GM19452 (cell line): ENCODE measurements around the gene TCTN1.
"Not testable (repeated sequence)": the region's sequence is repeated elsewhere in the genome, so short reads cannot be mapped to it uniquely, and the experiment has no call there.

Experiments
- ATAC-seq: cut with Tn5 transposase; IDR thresholded peaks from one replicate; pipeline ENCODE4 v1.9.1; 2021; ENCODE audit not compliant: unreplicated experiment

TCTN1 gene

GRCh38 chr12:110585231-110585799 lies 28.6 kb upstream of the TCTN1 start:
- ATAC-seq = no peak

DNA sequence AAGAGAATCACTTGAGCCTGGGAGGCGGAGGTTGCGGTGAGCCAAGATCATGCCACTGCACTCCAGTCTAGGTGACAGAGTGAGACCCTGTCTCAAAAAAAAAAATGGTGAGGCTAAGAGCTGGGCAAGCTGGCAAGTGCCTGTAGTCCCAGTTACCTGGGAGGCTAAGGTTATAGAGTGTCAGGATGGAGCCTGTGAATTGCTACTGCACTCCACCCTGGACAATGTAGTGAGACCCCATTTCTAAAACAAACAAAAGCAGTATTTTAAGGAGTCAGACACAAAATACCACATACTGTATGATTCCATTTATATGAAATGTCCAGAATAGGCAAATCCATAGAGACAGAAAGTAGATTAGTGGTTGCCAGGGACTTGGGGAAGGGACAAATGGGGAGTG lies 26.8 kb upstream of the TCTN1 start:
- ATAC-seq = not testable (repeated sequence)

GRCh38 chr12:110590059-110590458 lies 23.9 kb upstream of the TCTN1 start:
- ATAC-seq = no peak

- peak; percentile 81 for ATAC-seq
Observed at GRCh38 chr12:110590806-110591326, 23.1 kb upstream of the TCTN1 start.

- ATAC-seq = no peak
Observed at GRCh38 chr12:110591451-110592051, 22.4 kb upstream of the TCTN1 start.

DNA sequence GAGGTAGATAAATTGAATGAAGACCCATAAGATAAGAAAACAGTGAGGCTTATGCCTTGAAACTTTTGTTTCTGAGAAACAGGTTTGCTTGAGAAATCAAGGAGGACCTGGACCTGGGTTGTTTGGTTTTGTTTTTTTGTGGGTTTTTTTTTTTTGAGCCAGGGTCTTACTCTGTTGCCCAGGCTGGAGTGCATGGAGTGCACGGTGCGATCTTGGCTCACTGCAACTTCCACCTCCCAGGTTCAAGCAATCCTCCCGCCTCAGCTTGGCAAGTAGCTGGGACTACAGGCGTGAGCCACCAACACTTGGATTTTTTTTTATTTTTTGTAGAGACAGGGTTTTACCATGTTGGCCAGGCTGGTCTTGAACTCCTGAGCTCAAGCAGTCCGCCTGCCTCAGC lies 21.9 kb upstream of the TCTN1 start:
- ATAC-seq = no peak

- ATAC-seq = not testable (repeated sequence)
Observed at GRCh38 chr12:110592919-110593318, 21.0 kb upstream of the TCTN1 start.

GRCh38 chr12:110597885-110598284 lies 16.0 kb upstream of the TCTN1 start:
- ATAC-seq = no peak

- no peak for ATAC-seq
Observed at GRCh38 chr12:110599334-110599733, 14.6 kb upstream of the TCTN1 start.

DNA sequence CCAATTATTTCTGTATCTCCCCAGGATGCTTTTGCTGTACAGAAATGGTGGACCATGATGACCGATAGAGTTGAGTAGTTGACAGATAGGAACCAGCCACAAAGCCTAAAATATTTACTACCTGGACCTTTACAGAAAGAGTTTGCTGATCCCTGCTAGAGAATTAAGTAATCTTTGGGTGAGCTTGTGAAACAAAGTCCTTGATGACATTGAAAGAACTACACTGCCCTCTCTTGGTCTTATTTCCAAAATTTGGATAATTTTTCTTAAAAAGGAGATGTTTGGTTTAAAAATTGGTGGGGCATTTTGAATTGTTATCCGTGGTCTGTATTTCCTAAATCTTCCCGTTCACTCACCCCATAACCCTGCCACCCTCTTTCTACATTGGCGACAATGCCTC lies 13.7 kb upstream of the TCTN1 start:
- ATAC-seq = no peak

DNA sequence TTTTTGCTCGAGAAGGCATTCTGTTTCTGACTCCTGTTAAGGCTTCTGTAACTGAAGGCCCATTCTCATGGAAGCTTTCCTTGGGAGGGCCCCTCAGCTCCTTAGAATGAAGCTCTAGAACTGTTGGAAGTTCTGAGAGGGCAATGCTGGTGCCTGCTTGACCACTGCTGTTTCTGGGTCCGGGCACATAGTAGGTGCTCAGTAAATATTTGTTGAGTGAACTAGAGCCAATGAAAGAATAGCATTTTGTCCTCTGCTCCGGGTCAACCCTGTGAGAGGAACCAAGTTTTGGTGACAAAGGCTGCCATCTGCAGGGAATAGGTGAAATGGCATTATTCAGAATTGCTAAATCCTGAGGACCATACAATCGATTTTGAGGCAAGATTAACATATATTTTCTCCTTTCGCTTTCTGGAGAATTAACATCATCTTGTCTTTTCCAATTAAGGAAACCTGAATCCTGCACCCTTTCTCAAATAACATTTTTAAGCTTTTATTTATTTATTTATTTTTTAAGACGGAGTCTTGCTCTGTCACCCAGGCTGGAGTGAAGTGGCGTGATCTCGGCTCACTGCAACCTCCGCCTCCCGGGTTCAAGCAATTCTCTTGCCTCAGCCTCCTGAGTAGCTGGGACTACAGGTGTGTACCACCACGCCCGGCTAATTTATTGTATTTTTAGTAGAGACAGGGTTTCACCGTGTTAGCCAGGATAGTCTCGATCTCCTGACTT lies 11.7 kb upstream of the TCTN1 start:
- ATAC-seq = not testable (repeated sequence)

GRCh38 chr12:110606253-110606611 lies 7.7 kb upstream of the TCTN1 start:
- no peak for ATAC-seq

DNA sequence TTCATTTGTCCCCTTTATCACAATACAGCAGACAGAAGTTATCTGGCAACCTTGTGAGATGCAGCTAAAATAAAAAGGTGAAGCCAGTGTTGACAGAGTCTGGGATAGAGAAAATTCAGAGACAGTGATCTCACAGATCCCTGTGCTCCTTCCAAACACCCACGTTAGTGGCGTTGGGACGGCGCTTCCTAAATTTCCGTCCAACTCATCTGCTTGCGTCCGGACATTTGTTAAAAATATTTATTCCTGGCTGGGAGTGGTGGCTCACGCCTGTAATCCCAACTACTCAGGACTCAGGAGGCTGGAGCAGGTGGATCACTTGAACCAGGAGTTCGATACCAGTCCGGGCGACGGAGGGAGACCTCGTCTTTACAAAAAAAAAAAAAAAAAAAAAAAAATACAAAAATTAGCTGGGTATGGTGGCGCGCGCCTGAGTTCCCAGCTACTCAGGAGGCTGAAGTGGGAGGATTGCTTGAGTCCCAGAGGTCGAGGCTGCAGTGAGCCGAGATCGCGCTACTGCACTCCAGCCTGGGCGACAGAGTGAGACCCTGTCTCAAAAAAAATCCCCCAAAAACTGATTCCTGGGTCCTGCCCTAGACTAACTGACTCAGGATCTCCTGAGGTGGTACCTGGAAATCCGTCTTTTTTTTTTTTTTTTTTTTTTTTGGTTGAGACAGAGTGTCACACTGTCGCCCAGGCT lies 708 bp upstream of the TCTN1 start:
- ATAC-seq = no peak

DNA sequence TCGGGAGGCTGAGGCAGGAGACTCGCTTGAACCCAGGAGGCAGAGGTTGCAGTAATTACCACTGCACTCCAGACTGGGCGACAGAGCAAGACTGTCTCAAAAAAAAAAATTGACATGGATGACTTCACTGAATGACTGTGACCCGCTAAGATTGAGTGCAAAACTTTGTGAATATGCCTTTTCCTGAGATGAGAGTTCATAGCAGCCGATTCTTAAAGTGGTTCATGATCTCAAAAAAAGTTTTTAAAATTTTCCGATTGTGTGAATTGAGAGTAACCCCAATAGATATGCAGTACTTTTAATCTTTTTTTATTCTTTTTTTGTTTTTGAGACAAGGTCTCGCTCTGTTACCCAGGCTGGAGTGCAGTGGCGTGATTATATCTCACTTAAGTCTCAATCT lies 1.2 kb downstream of the TCTN1 start:
- no peak for ATAC-seq

- no peak for ATAC-seq
Observed at GRCh38 chr12:110616471-110617115, 2.7 kb downstream of the TCTN1 start.

DNA sequence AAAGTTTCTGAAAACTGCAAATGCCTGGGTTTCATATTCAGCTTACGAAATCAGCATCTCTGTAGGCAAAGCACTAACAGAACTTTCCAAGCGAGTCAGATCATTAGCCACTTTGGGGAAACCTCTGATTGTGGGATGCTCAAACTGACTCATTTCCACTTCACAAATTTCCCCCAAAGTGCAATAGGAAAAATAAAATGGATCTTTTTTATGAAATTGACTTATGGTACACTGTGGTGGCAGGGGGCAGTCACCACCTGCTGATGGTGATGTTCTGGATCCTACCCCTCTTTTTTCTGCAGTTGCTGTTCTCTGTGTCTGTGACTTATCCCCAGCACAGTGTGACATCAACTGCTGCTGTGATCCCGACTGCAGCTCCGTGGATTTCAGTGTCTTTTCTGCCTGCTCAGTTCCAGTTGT lies 5.6 kb downstream of the TCTN1 start:
- ATAC-seq = peak; percentile 50

GRCh38 chr12:110622582-110622981 lies 8.7 kb downstream of the TCTN1 start:
- ATAC-seq = no peak

DNA sequence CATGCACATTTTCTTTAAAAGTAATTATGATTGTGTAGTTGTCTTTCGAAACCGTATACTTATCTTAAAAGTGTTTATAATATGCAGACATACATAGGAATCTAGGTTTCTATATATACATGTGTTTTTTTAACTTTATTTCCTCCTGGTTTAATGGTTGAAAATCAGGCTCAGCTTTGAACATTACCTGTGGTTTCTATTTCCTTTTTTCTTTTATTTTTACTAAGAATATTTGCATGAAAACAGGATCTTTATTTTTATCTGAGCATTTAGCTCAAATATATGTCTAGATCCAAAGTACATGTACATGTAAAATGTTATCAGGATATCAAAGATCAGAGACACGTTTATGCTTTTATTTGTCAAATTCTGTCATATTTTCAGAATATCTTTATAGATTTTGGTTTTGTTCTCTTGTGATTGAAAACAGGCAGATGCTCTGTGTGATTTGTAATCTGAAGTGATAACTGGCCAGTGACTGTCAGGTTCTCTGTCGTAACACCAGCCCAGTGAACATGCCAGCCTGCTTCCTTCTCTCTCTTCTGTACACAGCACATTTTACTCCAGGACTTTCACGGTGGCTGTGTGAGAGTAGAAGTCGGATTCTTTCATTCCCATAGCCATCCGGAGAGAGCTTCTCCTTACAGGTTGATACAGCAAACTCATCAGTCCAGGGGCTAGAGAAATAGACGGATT lies 13.7 kb downstream of the TCTN1 start:
- no peak for ATAC-seq

- ATAC-seq = no peak
Observed at GRCh38 chr12:110635055-110635454, 21.1 kb downstream of the TCTN1 start.

DNA sequence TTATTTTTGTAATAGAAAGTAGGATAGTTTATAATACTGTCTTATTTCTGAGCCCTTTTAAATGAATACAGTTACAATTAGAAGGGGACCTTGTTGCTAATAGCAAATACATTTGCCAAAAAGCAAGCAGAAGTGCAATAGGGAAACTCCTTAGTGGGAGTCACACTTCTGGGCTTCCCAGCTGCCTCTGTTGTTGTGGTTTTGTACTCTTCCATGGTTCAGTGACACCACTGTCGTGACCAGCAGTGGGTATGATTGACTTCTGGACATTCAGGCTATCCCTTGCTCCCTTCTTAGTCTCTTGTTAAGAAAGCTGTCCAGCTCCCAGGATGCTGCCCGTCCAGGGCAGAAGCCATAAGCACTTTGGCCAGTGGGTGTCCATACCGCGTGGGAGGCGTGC lies 22.6 kb downstream of the TCTN1 start:
- ATAC-seq = no peak
